Epithelial cell of proximal tubule (primary cell): ENCODE data around the gene SARM1. TPM values are rescaled to one million over a fixed set of nuclear protein-coding genes. Genes with fewer than 3 reads are reported as not detected.

Experiments used
- DNase-seq: peaks from one replicate; pipeline ENCODE4 v3.0.0-alpha.2; 2011; ENCODE audit warnings: low read depth
- H3K4me3 ChIP-seq: 2 replicates; pipeline ENCODE4 v1.5.1; 2011; ENCODE audit warnings: low read depth, mild to moderate bottlenecking, low read length
- CTCF ChIP-seq: conservative IDR thresholded peaks from 2 replicates; pipeline ENCODE4 v1.5.1; 2012; ENCODE audit warnings: low read depth, mild to moderate bottlenecking, low read length
- total RNA-seq: library from RNA; depleted of rRNA; stranded (reverse); fragments of >200 nt; gene quantifications from 2 replicates; pipeline ENCODE4 v1.2.3, GENCODE V29; 2015

Gene SARM1
- total RNA-seq, 1 donor from 2014 or later, result 0.81 TPM

- no peak for TF ChIP-seq CTCF
- no peak for DNase-seq
- H3K4me3 ChIP-seq, result no peak overlapping the region
These were observed 16.6 kb downstream of the SARM1 start for GRCh38 chr17:28388106-28388505.

DNA sequence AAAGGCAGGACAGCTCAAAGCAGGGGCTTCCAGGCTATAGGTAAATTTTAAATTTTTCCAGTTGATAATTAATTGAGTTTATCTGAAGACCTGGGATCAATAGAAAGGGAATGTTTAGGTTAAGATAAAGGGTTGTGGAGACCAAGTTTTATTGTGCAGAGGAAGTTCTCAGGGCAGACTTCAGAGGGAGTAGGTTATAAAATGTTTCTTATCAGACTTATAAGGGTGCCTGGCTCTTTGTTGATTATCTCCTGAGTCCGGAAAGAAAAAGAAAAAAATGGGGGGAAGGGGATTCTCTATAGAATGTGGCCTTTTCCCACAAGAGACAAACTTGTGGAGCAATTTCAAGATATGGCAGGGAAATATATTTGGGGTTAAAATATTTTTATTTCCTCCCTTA lies 18.6 kb downstream of the SARM1 start:
- no peak overlapping the region for H3K4me3 ChIP-seq
- no peak for TF ChIP-seq CTCF
- DNase-seq, result no peak

- DNase-seq, result no peak
- H3K4me3 ChIP-seq, result no peak overlapping the region
- TF ChIP-seq CTCF, result no peak
These were observed 19.1 kb downstream of the SARM1 start for GRCh38 chr17:28390563-28390962.

DNA sequence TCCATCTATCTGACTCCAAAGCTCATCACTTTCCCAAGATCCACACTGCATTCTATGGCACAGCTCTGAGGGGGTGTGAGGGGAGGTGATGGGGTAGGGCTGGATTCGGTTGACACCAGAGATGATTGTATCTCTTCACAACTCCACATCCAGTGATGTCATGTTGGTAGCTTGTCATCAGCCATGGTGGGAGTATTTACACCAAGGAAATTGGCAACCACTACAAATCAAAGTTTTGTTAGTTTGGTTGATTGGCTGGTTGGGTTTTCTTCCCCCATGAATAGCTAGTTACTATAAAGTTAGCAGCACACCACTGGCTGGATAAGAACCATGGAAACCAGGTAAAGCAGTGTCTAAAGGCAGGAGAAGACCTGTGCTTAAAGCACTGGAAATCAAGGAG lies 19.5 kb downstream of the SARM1 start:
- TF ChIP-seq CTCF, result no peak

DNA sequence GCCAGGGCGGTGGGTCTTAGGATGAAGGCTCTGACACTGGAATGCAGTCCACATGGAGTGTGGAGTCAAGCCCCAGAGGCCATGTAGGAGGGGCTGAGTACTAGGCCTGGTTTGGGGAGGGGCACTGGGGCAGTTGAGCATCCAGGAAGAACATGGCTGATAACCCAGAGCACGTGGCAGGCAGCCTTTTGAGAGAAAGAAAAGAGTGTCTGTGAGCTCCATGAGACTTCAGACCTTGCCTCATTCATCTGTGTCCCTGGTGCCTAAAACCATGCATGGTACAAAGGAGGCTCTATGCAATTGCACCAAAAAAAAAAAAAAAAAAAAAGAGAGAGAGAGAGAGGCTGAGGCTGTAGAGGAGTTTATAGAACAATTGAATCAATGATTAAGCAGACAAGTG lies 19.9 kb downstream of the SARM1 start:
- no peak for DNase-seq
- no peak for TF ChIP-seq CTCF
- H3K4me3 ChIP-seq, result no peak overlapping the region

More for the DNA sequence above, 19.5 kb downstream of the SARM1 start:
- no peak for DNase-seq
- no peak overlapping the region for H3K4me3 ChIP-seq

GRCh38 chr17:28392491-28392890 lies 21.0 kb downstream of the SARM1 start:
- H3K4me3 ChIP-seq, result no peak overlapping the region
- TF ChIP-seq CTCF, result no peak
- DNase-seq, result no peak

GRCh38 chr17:28394337-28395116 lies 23.0 kb downstream of the SARM1 start:
- no peak for TF ChIP-seq CTCF
- DNase-seq, result no peak

More at GRCh38 chr17:28394337-28395116, 23.0 kb downstream of the SARM1 start:
- H3K4me3 ChIP-seq, result no peak overlapping the region
